Adipose tissue (tissue), 3 donors: ENCODE measurements around the gene TMTC2. TPM values are rescaled to one million over a fixed set of nuclear protein-coding genes. Genes with fewer than 3 reads are reported as not detected.

ENCODE experiments used
- H3K27ac ChIP-seq: one replicate; pipeline ENCODE4 v1.5.1; 2013; ENCODE audit warnings: low read depth, low read length
- WGBS, 3 donors: extraction: QIAGEN DNeasy Blood & Tissue Kit; methylation state at CpG; one replicate each; pipeline ENCODE4 v1.1.7; 2013; 5-methylcytosine and 5-hydroxymethylcytosine counted together
- polyA plus RNA-seq, 3 donors: library from polyadenylated mRNA; stranded (reverse); fragments of 200-250 nt; gene quantifications; one replicate each; pipeline ENCODE4 v1.2.3, GENCODE V29; 2013
- donor health status: healthy with polysubstance abuse.
- donor health status: Bipolar disorder and iron deficiency.
- donor health status: healthy.

Gene TMTC2
- polyA plus RNA-seq, 3 donors = 2.0 to 4.1 (median 3.1) TPM

- 67 to 92% (median 68%) methylated on average over 2 of the region's 2 CpGs for WGBS, 3 donors
Observed at GRCh38 chr12:82886671-82887340, 200.1 kb downstream of the TMTC2 start.

GRCh38 chr12:82893896-82894295, 207.2 kb downstream of the TMTC2 start:
- H3K27ac ChIP-seq = no peak overlapping the region
- 48 to 76% (median 59%) methylated on average over 5 of the region's 5 CpGs for WGBS, 3 donors

More at GRCh38 chr12:82886671-82887340, 200.1 kb downstream of the TMTC2 start:
- no peak overlapping the region for H3K27ac ChIP-seq

GRCh38 chr12:82896277-82896676, 209.6 kb downstream of the TMTC2 start:
- 76 to 90% (median 81%) methylated on average over 7 of the region's 7 CpGs for WGBS, 3 donors

GRCh38 chr12:82896979-82897378, 210.3 kb downstream of the TMTC2 start:
- 52 to 90% (median 86%) methylated on average over 3 of the region's 3 CpGs for WGBS, 3 donors
- no peak overlapping the region for H3K27ac ChIP-seq

More at GRCh38 chr12:82896277-82896676, 209.6 kb downstream of the TMTC2 start:
- H3K27ac ChIP-seq = no peak overlapping the region

- 45 to 48% (median 46%) methylated on average over 2 of the region's 2 CpGs for WGBS, 3 donors
- H3K27ac ChIP-seq = no peak overlapping the region
Observed at GRCh38 chr12:82898441-82898840, 211.7 kb downstream of the TMTC2 start.

- 92 to 96% (median 96%) methylated on average over 5 of the region's 5 CpGs for WGBS, 3 donors
- H3K27ac ChIP-seq = no peak overlapping the region
Observed at GRCh38 chr12:82904219-82904790, 217.6 kb downstream of the TMTC2 start.

- H3K27ac ChIP-seq = no peak overlapping the region
- WGBS, 3 donors = 89 to 94% (median 89%) methylated on average over 9 of the region's 9 CpGs
Observed at GRCh38 chr12:82910246-82910893, 223.7 kb downstream of the TMTC2 start.

GRCh38 chr12:82912406-82912805, 225.7 kb downstream of the TMTC2 start:
- WGBS, 3 donors = 43 to 90% (median 82%) methylated on average over 1 of the region's 1 CpG
- no peak overlapping the region for H3K27ac ChIP-seq

- 93 to 95% (median 94%) methylated on average over 7 of the region's 7 CpGs for WGBS, 3 donors
Observed at GRCh38 chr12:82919388-82920054, 232.8 kb downstream of the TMTC2 start.

GRCh38 chr12:82923935-82924334, 237.2 kb downstream of the TMTC2 start:
- no peak overlapping the region for H3K27ac ChIP-seq
- WGBS, 3 donors = 97 to 100% (median 99%) methylated on average over 1 of the region's 1 CpG

More at GRCh38 chr12:82919388-82920054, 232.8 kb downstream of the TMTC2 start:
- H3K27ac ChIP-seq = no peak overlapping the region

- no peak overlapping the region for H3K27ac ChIP-seq
- 77 to 97% (median 93%) methylated on average over 3 of the region's 3 CpGs for WGBS, 3 donors
Observed at GRCh38 chr12:82926630-82927029, 239.9 kb downstream of the TMTC2 start.

GRCh38 chr12:82930301-82930700, 243.6 kb downstream of the TMTC2 start:
- H3K27ac ChIP-seq = no peak overlapping the region
- 95 to 96% (median 95%) methylated on average over 3 of the region's 3 CpGs for WGBS, 3 donors

- no peak overlapping the region for H3K27ac ChIP-seq
- WGBS, 3 donors = 88 to 90% (median 89%) methylated on average over 5 of the region's 5 CpGs
Observed at GRCh38 chr12:82931349-82932116, 244.8 kb downstream of the TMTC2 start.

GRCh38 chr12:82937151-82937550, 250.4 kb downstream of the TMTC2 start:
- no peak overlapping the region for H3K27ac ChIP-seq
- 39 to 57% (median 47%) methylated on average over 2 of the region's 2 CpGs for WGBS, 3 donors

GRCh38 chr12:82942521-82942920, 255.8 kb downstream of the TMTC2 start:
- 51 to 69% (median 62%) methylated on average over 2 of the region's 2 CpGs for WGBS, 3 donors
- H3K27ac ChIP-seq = no peak overlapping the region

- WGBS, 3 donors = 82 to 87% (median 85%) methylated on average over 2 of the region's 2 CpGs
- no peak overlapping the region for H3K27ac ChIP-seq
Observed at GRCh38 chr12:82942991-82943401, 256.3 kb downstream of the TMTC2 start.

- 80 to 95% (median 86%) methylated on average over 2 of the region's 2 CpGs for WGBS, 3 donors
- H3K27ac ChIP-seq = no peak overlapping the region
Observed at GRCh38 chr12:82948491-82948890, 261.8 kb downstream of the TMTC2 start.

- H3K27ac ChIP-seq = no peak overlapping the region
- 86 to 97% (median 97%) methylated on average over 2 of the region's 2 CpGs for WGBS, 3 donors
Observed at GRCh38 chr12:82950356-82950755, 263.6 kb downstream of the TMTC2 start.
